DND-41 (cell line): ENCODE measurements around the gene TTLL13.

Experiments used
- ATAC-seq: fragments of 200-7000 bp; cut with Tn5 transposase; 3 replicates; pipeline ENCODE4 v1.9.1; 2021; ENCODE audit warnings: low read depth; ENCODE audit not compliant: insufficient read depth
- DNase-seq: peaks from one replicate; pipeline ENCODE4 v3.0.0-alpha.2; 2020
- H2AFZ ChIP-seq: 2 replicates; pipeline ENCODE4 v1.6.0; 2012; ENCODE audit warnings: low read depth, low read length
- H3K27ac ChIP-seq: 2 replicates; pipeline ENCODE4 v1.5.1; 2012; ENCODE audit warnings: low read length, inconsistent platforms
- H3K27me3 ChIP-seq: fragments of 200-600 bp; sonication (generic); 2 replicates; pipeline ENCODE4 v1.6.0; 2012; ENCODE audit warnings: low read length, mild to moderate bottlenecking, inconsistent platforms; ENCODE audit not compliant: insufficient read depth, poor library complexity
- H3K36me3 ChIP-seq: 2 replicates; pipeline ENCODE4 v1.5.1; 2012; ENCODE audit warnings: low read length, inconsistent platforms; ENCODE audit not compliant: insufficient read depth
- H3K4me1 ChIP-seq: 2 replicates; pipeline ENCODE4 v1.5.1; 2012; ENCODE audit warnings: mild to moderate bottlenecking, low read length; ENCODE audit not compliant: insufficient read depth
- H3K4me2 ChIP-seq: 2 replicates; pipeline ENCODE4 v1.6.0; 2012; ENCODE audit warnings: mild to moderate bottlenecking, moderate library complexity, low read length, inconsistent platforms; ENCODE audit not compliant: insufficient read depth
- H3K4me3 ChIP-seq, 2 experiments: fragments of 200-600 bp in 1 of 2; shearing (Covaris generic) in 1 of 2; 2 replicates each; pipeline ENCODE4 v1.5.1; 2012 to 2016; ENCODE audit warnings: inconsistent platforms in 2 of 2, low read length in 2 of 2, mild to moderate bottlenecking in 2 of 2, low read depth in 1 of 2, moderate library complexity in 1 of 2
- H3K79me2 ChIP-seq: 2 replicates; pipeline ENCODE4 v1.6.0; 2012; ENCODE audit warnings: low read length, inconsistent platforms; ENCODE audit not compliant: insufficient read depth
- H3K9ac ChIP-seq: 2 replicates; pipeline ENCODE4 v1.6.0; 2012; ENCODE audit warnings: low read depth, mild to moderate bottlenecking, inconsistent platforms, low read length, moderate library complexity
- H3K9me3 ChIP-seq: 2 replicates; pipeline ENCODE4 v1.5.1; 2012; ENCODE audit warnings: low read length, moderate library complexity, mild to moderate bottlenecking, inconsistent platforms; ENCODE audit not compliant: insufficient read depth, severe bottlenecking
- H4K20me1 ChIP-seq: 2 replicates; pipeline ENCODE4 v1.6.0; 2012; ENCODE audit warnings: low read length; ENCODE audit not compliant: insufficient read depth
- EZH2 ChIP-seq: IDR thresholded peaks from 3 replicates; pipeline ENCODE4 v1.6.1; 2012; ENCODE audit warnings: borderline replicate concordance, low read depth, mild to moderate bottlenecking, moderate library complexity, low read length, inconsistent platforms; ENCODE audit not compliant: severe bottlenecking
- TF ChIP-seq, protein P1 (sequence below): IDR thresholded peaks from 2 replicates; pipeline ENCODE4 v1.5.1; 2012; ENCODE audit warnings: borderline replicate concordance, low read length, moderate library complexity, mild to moderate bottlenecking; ENCODE audit not compliant: poor library complexity, severe bottlenecking; ENCODE audit errors: extremely low read depth

The TTLL13 gene

DNA sequence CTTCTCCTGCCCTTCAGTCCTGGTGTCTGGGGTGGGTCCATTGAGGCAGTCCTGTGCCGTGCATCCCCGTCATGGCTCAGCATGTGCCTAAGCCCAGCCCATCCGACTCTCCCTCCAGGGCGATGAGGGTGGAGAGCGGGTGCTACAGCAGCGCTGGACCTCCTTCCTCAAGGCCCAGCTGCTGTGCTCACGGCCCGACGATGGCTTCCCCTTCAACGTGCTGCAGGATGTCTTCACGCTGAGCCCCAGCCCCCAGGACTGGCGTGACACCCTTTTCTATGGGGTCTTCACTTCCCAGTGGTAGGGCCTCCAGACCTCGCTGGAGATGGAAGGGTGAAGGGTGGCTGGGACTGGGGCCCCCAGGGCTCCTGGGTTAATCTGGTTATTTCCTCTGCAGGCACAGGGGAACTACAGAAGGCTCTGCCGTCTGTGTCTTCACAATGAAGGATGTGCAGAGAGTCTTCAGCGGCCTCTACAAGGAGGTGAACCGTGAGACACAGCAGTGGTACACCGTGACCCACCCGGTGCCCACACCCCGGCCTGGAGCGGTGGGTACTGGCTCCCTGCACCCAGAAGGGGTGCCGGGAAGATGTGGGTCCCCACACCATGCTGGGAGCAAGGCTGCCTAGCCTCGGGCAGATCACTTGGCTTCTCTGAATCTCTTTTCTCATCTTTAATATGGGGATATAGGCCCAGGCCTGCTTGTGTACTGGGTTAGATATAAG lies 25.8 kb upstream of the TTLL13 start:
- Histone ChIP-seq H2AFZ (no peak overlapping the region), H3K27me3 (no peaks in the 10 kb centered on the region), H3K9me3 (no peaks in the 10 kb centered on the region), H3K4me2 (no peak overlapping the region), H3K4me3 (no peak overlapping the region), H3K27ac (no peak overlapping the region), H3K79me2 (no peaks in the 10 kb centered on the region), H3K36me3 (no peaks in the 10 kb centered on the region), H4K20me1 (no peaks in the 10 kb centered on the region), H3K9ac (no peak overlapping the region), H3K4me1 (no peaks in the 10 kb centered on the region)
- DNase-seq (no peak), ATAC-seq (no peak)
- TF ChIP-seq EZH2 = no peak
- TF ChIP-seq, protein P1, sequence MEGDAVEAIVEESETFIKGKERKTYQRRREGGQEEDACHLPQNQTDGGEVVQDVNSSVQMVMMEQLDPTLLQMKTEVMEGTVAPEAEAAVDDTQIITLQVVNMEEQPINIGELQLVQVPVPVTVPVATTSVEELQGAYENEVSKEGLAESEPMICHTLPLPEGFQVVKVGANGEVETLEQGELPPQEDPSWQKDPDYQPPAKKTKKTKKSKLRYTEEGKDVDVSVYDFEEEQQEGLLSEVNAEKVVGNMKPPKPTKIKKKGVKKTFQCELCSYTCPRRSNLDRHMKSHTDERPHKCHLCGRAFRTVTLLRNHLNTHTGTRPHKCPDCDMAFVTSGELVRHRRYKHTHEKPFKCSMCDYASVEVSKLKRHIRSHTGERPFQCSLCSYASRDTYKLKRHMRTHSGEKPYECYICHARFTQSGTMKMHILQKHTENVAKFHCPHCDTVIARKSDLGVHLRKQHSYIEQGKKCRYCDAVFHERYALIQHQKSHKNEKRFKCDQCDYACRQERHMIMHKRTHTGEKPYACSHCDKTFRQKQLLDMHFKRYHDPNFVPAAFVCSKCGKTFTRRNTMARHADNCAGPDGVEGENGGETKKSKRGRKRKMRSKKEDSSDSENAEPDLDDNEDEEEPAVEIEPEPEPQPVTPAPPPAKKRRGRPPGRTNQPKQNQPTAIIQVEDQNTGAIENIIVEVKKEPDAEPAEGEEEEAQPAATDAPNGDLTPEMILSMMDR = no peak

DNA sequence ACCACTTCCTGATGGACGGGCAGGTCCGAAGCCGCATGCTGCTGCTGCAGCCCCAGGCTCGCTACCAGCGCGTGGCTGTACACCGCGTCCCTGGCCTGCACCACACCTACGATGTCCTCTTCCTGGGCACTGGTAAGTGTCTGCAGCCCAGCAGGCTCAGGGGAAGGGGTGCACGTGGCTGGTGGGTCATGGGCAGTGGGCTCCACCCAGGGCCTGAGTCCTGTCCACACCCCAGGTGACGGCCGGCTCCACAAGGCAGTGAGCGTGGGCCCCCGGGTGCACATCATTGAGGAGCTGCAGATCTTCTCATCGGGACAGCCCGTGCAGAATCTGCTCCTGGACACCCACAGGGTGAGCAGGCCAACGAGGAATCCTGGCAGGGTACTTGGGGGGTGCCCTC lies 24.3 kb upstream of the TTLL13 start:
- Histone ChIP-seq H3K9me3 (no peaks in the 10 kb centered on the region), H3K4me1 (no peaks in the 10 kb centered on the region), H3K9ac (no peak overlapping the region), H3K36me3 (peaks cover 10% of the 10 kb centered on the region), H2AFZ (no peak overlapping the region), H3K27me3 (no peaks in the 10 kb centered on the region), H4K20me1 (no peaks in the 10 kb centered on the region), H3K4me3 (no peak overlapping the region), H3K27ac (no peak overlapping the region), H3K4me2 (no peak overlapping the region), H3K79me2 (no peaks in the 10 kb centered on the region)
- ATAC-seq = no peak
- no peak for TF ChIP-seq EZH2
- TF ChIP-seq, protein P1 = no peak
- no peak for DNase-seq

DNA sequence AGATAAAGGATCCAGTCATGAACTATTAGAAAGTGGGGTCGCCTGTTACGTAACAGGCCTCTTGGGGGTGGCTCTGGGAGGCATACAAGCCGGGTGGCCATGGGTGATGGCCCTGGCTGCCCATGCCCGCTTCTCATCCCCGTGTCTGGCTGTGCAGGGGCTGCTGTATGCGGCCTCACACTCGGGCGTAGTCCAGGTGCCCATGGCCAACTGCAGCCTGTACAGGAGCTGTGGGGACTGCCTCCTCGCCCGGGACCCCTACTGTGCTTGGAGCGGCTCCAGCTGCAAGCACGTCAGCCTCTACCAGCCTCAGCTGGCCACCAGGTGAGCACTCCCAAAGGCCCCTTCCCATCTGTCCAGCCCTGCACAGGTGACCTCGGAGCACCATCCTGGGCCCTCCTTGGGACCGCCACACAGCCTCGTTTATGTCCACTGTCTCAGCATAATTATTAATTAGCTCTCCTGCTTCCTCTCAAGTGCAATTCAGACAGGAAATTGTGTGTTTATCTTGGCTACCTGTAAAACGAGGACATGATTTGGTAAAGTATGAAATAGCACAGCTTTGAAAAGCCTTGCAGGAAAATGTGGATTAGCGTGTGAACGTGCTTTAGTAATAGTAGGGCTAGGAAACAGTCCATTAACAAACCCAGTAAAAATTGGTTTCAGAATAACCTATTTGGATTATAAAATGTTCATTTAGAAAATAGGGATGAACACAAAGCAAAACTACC lies 23.7 kb upstream of the TTLL13 start:
- no peak overlapping the region for H3K4me2 ChIP-seq
- H4K20me1 ChIP-seq = no peaks in the 10 kb centered on the region
- H3K4me1 ChIP-seq = no peaks in the 10 kb centered on the region
- ATAC-seq = no peak
- no peak overlapping the region for H2AFZ ChIP-seq
- H3K27me3 ChIP-seq = no peaks in the 10 kb centered on the region
- no peak overlapping the region for H3K4me3 ChIP-seq
- TF ChIP-seq, protein P1 = no peak
- TF ChIP-seq EZH2 = no peak
- no peaks in the 10 kb centered on the region for H3K9me3 ChIP-seq
- H3K79me2 ChIP-seq = no peaks in the 10 kb centered on the region
- no peak for DNase-seq
- H3K27ac ChIP-seq = no peak overlapping the region
- peaks cover 16% of the 10 kb centered on the region for H3K36me3 ChIP-seq
- H3K9ac ChIP-seq = no peak overlapping the region
